ENCODE results near the gene SYT1.

Gene SYT1

GRCh38 chr12:79454338-79454843 lies 589.8 kb downstream of the SYT1 start:
- DNase-seq: no peak

GRCh38 chr12:79455286-79455685 lies 590.7 kb downstream of the SYT1 start:
- DNase-seq: no peak

GRCh38 chr12:79482323-79482722 lies 617.7 kb downstream of the SYT1 start:
- DNase-seq: no peak

- no peak for DNase-seq
Measured at GRCh38 chr12:79482921-79483320, 618.3 kb downstream of the SYT1 start.

- DNase-seq: no peak
Measured at GRCh38 chr12:79486154-79486553, 621.6 kb downstream of the SYT1 start.

- no peak for DNase-seq
Measured at GRCh38 chr12:79487386-79488110, 623.0 kb downstream of the SYT1 start.

All from NCI-H1694 (cell line).